NCI-H2171 (cell line): ENCODE data around the gene SORBS1.

ENCODE experiments used
- DNase-seq: peaks from one replicate; lab custom pipeline; 2025; lab: John Stamatoyannopoulos, UW

Gene SORBS1

GRCh38 chr10:95539560-95540284 lies 21.4 kb downstream of the SORBS1 start:
- no peak for DNase-seq

GRCh38 chr10:95538412-95538811 lies 22.8 kb downstream of the SORBS1 start:
- no peak for DNase-seq

GRCh38 chr10:95537542-95537927 lies 23.6 kb downstream of the SORBS1 start:
- no peak for DNase-seq

GRCh38 chr10:95536894-95537541 lies 24.2 kb downstream of the SORBS1 start:
- DNase-seq: no peak

GRCh38 chr10:95536017-95536416 lies 25.2 kb downstream of the SORBS1 start:
- DNase-seq: no peak

- no peak for DNase-seq
These were observed 25.6 kb downstream of the SORBS1 start for GRCh38 chr10:95535526-95535925.

GRCh38 chr10:95533590-95533989 lies 27.6 kb downstream of the SORBS1 start:
- DNase-seq: no peak

- DNase-seq: no peak
These were observed 28.6 kb downstream of the SORBS1 start for GRCh38 chr10:95532536-95532935.

- DNase-seq: no peak
These were observed 29.2 kb downstream of the SORBS1 start for GRCh38 chr10:95531994-95532399.

GRCh38 chr10:95531058-95531809 lies 29.9 kb downstream of the SORBS1 start:
- DNase-seq: no peak

- DNase-seq: no peak
These were observed 30.6 kb downstream of the SORBS1 start for GRCh38 chr10:95530561-95530960.

GRCh38 chr10:95530029-95530428 lies 31.1 kb downstream of the SORBS1 start:
- no peak for DNase-seq

GRCh38 chr10:95526044-95526443 lies 35.1 kb downstream of the SORBS1 start:
- DNase-seq: no peak

GRCh38 chr10:95525033-95525418 lies 36.1 kb downstream of the SORBS1 start:
- no peak for DNase-seq

- DNase-seq: no peak
These were observed 36.7 kb downstream of the SORBS1 start for GRCh38 chr10:95524358-95525032.

- DNase-seq: no peak
These were observed 39.1 kb downstream of the SORBS1 start for GRCh38 chr10:95522117-95522516.

- DNase-seq: no peak
These were observed 40.6 kb downstream of the SORBS1 start for GRCh38 chr10:95520617-95521016.

GRCh38 chr10:95518455-95519452 lies 42.4 kb downstream of the SORBS1 start:
- no peak for DNase-seq

- no peak for DNase-seq
These were observed 43.4 kb downstream of the SORBS1 start for GRCh38 chr10:95517536-95518454.

- no peak for DNase-seq
These were observed 44.3 kb downstream of the SORBS1 start for GRCh38 chr10:95516774-95517373.
